HG02938 (cell line): ENCODE results near the gene VPS13D.
"Not testable (repeated sequence)": the region's sequence is repeated elsewhere in the genome, so short reads cannot be mapped to it uniquely, and the experiment has no call there.

Experiments used
- ATAC-seq: cut with Tn5 transposase; IDR thresholded peaks from one replicate; pipeline ENCODE4 v1.9.1; 2021; ENCODE audit warnings: mild to moderate bottlenecking, moderate library complexity; ENCODE audit not compliant: unreplicated experiment

The VPS13D gene

GRCh38 chr1:12506281-12507280 is 276.8 kb downstream of the VPS13D start:
- ATAC-seq: no peak

GRCh38 chr1:12507631-12508030 is 277.8 kb downstream of the VPS13D start:
- ATAC-seq: no peak

GRCh38 chr1:12508849-12509248 is 279.0 kb downstream of the VPS13D start:
- no peak for ATAC-seq

GRCh38 chr1:12511128-12511484 is 281.3 kb downstream of the VPS13D start:
- ATAC-seq: no peak

GRCh38 chr1:12511516-12512468 is 282.0 kb downstream of the VPS13D start:
- no peak for ATAC-seq

- ATAC-seq: no peak
Observed at GRCh38 chr1:12513181-12513580, 283.4 kb downstream of the VPS13D start.

GRCh38 chr1:12514590-12514989 is 284.8 kb downstream of the VPS13D start:
- ATAC-seq: no peak

- ATAC-seq: no peak
Observed at GRCh38 chr1:12515234-12515633, 285.4 kb downstream of the VPS13D start.

- ATAC-seq: no peak
Observed at GRCh38 chr1:12516741-12517140, 286.9 kb downstream of the VPS13D start.

- no peak for ATAC-seq
Observed at GRCh38 chr1:12518931-12519692, 289.3 kb downstream of the VPS13D start.

GRCh38 chr1:12519693-12520364 is 290.0 kb downstream of the VPS13D start:
- ATAC-seq: no peak

- ATAC-seq: no peak
Observed at GRCh38 chr1:12521096-12521495, 291.3 kb downstream of the VPS13D start.

- not testable (repeated sequence) for ATAC-seq
Observed at GRCh38 chr1:12522780-12523179, 292.9 kb downstream of the VPS13D start.

- ATAC-seq: no peak
Observed at GRCh38 chr1:12524266-12524665, 294.4 kb downstream of the VPS13D start.

GRCh38 chr1:12525311-12526181 is 295.7 kb downstream of the VPS13D start:
- ATAC-seq: no peak

- ATAC-seq: no peak
Observed at GRCh38 chr1:12527564-12527963, 297.7 kb downstream of the VPS13D start.

GRCh38 chr1:12528021-12528852 is 298.4 kb downstream of the VPS13D start:
- ATAC-seq: no peak

- ATAC-seq: no peak
Observed at GRCh38 chr1:12529640-12530174, 299.9 kb downstream of the VPS13D start.
